Right lobe of liver (tissue), 4 donors: ENCODE results near the gene ARID4B.

ENCODE experiments used
- CTCF ChIP-seq, 4 donors: fragments of 200-600 bp in 3 of 4; fragments of 450-650 bp in 1 of 4; IDR thresholded peaks; one replicate each; pipeline versions ENCODE4 v1.5.1 to v1.8.0; 2016 to 2022; ENCODE audit warnings: antibody characterized with exemption in 4 of 4, mild to moderate bottlenecking in 2 of 4
- POLR2A ChIP-seq: fragments of 450-650 bp; IDR thresholded peaks from one replicate; pipeline ENCODE4 v1.6.1; 2017; ENCODE audit warnings: antibody characterized with exemption, mild to moderate bottlenecking
- donor health status: DM: no; HTN: no; CAD: no.
- donor health status: DM: no; HTN: no; CAD: no.
- donor health status: DM: no; HTN: yes; CAD: no.

DNA sequence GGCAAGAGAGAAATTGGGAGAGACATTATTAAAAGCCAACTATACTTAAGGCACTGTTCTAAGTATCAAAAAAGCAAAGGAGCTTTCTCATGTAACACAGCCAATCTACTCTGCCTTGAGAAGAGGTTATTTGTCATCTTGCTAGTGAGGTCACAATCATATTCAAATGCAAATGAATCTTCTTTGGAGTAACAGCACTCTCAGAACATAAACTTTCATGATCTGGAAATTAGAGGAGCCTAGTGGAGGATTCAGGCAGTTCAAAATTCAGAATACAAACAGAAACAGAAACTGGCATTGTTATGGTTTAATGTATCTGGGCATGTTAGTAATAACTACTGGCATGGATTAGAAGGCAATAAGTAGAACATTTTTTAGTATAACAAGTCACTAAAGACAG is 57.4 kb downstream of the ARID4B start:
- TF ChIP-seq CTCF (IDR thresholded peaks at IDR 0.05) = no peak
- TF ChIP-seq POLR2A = no peak
